Superior temporal gyrus (tissue), 1 donor: ENCODE measurements around the gene LEF1.

Experiments used
- DNase-seq: peaks from one replicate; pipeline ENCODE4 v3.0.0-alpha.2; 2016; ENCODE audit errors: extremely low spot score

The LEF1 gene

GRCh38 chr4:107997794-107998193, 170.9 kb downstream of the LEF1 start:
- DNase-seq = peak; percentile 29
